IPS-20b (cell line): Measurements from ENCODE around the gene SYTL1.

Experiments
- H3K27ac ChIP-seq: one replicate; pipeline ENCODE4 v1.5.1; 2013; ENCODE audit warnings: low read length
- H3K27me3 ChIP-seq: 2 replicates; pipeline ENCODE4 v1.6.1; 2013; ENCODE audit warnings: mild to moderate bottlenecking, low read length, inconsistent platforms; ENCODE audit not compliant: insufficient read depth
- H3K36me3 ChIP-seq: 2 replicates; pipeline ENCODE4 v1.6.1; 2013; ENCODE audit warnings: low read depth, mild to moderate bottlenecking, inconsistent platforms, low read length, moderate library complexity; ENCODE audit not compliant: insufficient read depth
- H3K4me1 ChIP-seq: 2 replicates; pipeline ENCODE4 v1.6.1; 2013; ENCODE audit warnings: mild to moderate bottlenecking, control low read depth, inconsistent platforms, low read length, moderate library complexity; ENCODE audit not compliant: insufficient read depth
- H3K4me3 ChIP-seq: 2 replicates; pipeline ENCODE4 v1.5.1; 2013; ENCODE audit warnings: mild to moderate bottlenecking, low read length, inconsistent platforms
- H3K9ac ChIP-seq: 2 replicates; pipeline ENCODE4 v1.6.1; 2013; ENCODE audit warnings: low read depth, mild to moderate bottlenecking, inconsistent platforms, low read length, moderate library complexity
- H3K9me3 ChIP-seq: 2 replicates; pipeline ENCODE4 v1.6.1; 2013; ENCODE audit warnings: mild to moderate bottlenecking, low read depth, low read length, inconsistent platforms; ENCODE audit not compliant: insufficient read depth

The SYTL1 gene

DNA sequence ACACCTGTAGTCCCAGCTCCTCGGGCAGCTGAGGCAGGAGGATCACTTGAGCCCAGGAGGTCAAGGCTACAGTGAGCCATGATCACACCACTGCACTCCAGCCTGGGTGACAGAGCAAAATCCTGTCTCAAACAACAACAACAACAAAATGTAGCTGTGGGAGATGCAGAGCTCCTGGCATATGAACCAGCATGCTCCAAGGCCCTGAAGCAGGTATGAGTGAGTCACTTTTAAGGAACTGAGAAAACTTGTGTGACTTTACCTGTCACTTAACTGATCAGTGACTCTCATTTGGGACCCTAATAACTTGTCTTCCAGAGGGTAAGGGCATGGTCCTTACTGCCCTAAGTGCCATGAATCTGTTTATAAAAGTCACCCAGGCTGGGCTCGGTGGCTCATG lies 39.2 kb upstream of the SYTL1 start:
- Histone ChIP-seq H3K4me1 (peaks cover 23% of the 10 kb centered on the region), H3K9ac (no peak overlapping the region), H3K36me3 (no peaks in the 10 kb centered on the region)

DNA sequence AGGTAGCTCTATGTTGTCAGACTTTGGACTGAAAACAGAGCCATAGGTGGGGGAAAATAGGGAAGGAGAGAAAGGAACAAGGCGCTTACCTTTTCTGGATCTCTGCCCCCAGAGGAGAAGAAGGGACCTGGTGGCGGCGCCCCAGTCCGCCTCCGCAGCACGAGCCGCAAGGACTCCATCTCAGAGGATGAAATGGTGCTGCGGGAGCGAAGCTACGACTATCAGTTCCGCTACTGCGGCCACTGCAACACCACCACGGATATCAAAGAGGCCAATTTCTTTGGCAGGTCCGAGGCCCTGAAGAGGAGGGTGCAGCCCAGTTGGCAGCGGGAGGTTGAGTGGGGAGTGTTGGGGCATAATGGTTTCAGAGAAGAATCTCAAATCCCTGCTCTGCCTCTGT lies 38.3 kb upstream of the SYTL1 start:
- H3K36me3 ChIP-seq = no peaks in the 10 kb centered on the region
- peaks cover 31% of the 10 kb centered on the region for H3K4me1 ChIP-seq
- no peaks in the 10 kb centered on the region for H3K9me3 ChIP-seq
- no peaks in the 10 kb centered on the region for H3K27me3 ChIP-seq
- no peak overlapping the region for H3K4me3 ChIP-seq
- no peak overlapping the region for H3K9ac ChIP-seq
- H3K27ac ChIP-seq = no peak overlapping the region

More for the DNA sequence above, 39.2 kb upstream of the SYTL1 start:
- H3K27ac ChIP-seq = no peak overlapping the region
- no peaks in the 10 kb centered on the region for H3K9me3 ChIP-seq
- H3K27me3 ChIP-seq = no peaks in the 10 kb centered on the region
- no peak overlapping the region for H3K4me3 ChIP-seq

DNA sequence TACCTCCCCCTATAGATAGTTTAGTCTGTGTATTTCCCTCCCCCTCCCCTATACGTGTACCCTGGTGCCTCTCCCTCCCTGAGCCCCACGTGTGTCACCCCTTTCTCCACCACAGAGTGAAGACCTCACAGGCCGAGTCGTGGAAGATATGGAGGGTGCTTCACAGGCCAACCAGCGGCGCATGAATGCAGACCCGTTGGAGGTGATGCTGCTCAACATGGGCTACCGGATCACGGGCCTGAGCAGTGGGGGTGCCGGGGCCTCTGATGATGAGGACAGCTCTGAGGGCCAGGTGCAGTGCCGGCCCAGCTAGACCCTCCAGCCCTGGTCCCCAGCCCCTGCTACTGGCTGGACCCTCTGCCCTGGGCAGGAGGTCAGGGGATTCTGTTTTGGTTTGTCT lies 35.8 kb upstream of the SYTL1 start:
- Histone ChIP-seq H3K36me3 (no peaks in the 10 kb centered on the region), H3K4me3 (no peak overlapping the region), H3K4me1 (peaks cover 22% of the 10 kb centered on the region; the same call in 1 of the 2 replicates), H3K9me3 (no peaks in the 10 kb centered on the region), H3K27me3 (no peaks in the 10 kb centered on the region), H3K27ac (no peak overlapping the region), H3K9ac (no peak overlapping the region)

DNA sequence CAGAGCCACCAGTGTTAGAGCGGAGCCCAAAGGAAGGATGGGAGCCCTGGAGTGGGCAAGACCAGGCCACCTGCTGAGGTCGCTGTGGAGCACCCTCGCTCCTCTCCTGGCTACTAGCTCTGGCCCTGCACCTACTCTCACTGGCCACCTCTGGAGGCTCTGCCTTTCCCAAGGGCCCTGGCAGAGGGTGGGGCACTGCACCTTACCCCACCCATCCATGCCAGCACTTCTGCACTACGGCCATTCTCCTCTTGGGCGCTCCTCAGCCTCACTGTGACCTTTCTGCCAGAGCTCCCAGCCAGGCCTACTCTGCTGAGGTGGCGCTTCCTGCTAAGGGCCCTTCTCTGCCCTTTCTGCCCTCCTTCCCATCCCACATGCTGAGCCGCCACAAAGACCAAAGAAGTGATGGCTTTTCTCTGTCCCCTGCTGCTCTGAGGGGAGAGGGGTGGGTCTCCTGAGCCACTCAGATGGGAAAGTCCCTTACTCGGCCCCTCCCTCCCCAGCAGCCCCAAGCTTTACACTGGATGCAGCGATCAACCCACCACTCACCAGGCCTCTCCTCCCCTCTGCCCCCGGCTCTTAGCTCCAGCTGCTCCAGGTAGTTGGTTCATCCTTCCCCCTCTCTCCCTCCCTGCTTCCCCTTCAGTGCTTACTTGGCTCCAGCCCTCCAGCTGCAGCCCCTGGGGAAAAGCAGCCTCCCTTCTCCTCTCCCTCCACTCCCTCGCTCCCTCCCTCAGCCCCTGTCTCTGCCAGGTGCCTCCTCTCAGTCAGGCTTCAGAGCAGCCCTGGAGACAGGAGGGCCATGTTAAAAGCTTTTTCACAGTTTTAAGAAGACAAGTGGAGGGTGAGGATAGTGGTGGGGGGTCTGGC lies 34.7 kb upstream of the SYTL1 start:
- Histone ChIP-seq H3K36me3 (no peaks in the 10 kb centered on the region), H3K4me1 (peaks cover 18% of the 10 kb centered on the region; the same call in 1 of the 2 replicates), H3K4me3 (peak overlapping the region; percentile 10; the same call in 1 of the 2 replicates), H3K27ac (peak overlapping the region; percentile 59), H3K9ac (peak overlapping the region; percentile 54; the same call in 1 of the 2 replicates), H3K9me3 (no peaks in the 10 kb centered on the region), H3K27me3 (no peaks in the 10 kb centered on the region)

DNA sequence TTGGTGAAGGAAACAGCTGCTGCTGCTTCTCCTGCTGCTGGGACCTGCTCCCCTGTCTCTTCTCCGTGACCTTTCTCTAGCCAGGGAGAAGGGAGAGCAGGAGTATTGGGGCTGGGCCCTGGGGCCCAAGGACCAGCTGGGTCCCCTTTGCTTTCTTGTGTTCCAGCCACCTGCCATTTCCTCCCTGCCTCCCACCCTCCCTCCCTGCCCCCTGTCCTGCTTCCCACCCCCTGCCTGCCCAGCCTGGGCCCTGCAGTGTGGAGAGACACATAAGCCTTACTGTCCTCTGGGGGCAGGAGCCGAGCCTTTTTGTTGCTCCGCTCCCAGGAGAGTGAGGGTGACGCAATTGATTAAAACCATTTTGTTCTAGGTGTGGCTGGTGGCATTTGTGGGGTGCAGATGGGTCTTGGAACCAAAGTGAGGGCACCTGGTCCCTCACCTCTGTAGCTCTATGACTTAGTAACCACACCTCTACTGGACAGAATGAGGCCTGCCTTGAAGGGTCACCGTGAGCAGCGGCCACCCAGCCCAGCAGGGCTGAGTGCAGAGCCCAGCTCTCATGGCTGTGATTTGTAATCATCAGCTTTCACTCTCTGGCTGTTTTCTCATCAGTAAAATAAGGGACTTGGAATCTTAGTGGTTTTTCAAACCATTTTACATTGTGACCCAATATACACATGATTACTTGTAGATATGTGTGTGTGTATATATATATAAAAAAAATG lies 33.8 kb upstream of the SYTL1 start:
- no peaks in the 10 kb centered on the region for H3K27me3 ChIP-seq
- peak overlapping the region; percentile 57; the same call in 1 of the 2 replicates for H3K9ac ChIP-seq
- peaks cover 18% of the 10 kb centered on the region; the same call in 1 of the 2 replicates for H3K4me1 ChIP-seq
- H3K9me3 ChIP-seq = no peaks in the 10 kb centered on the region
- H3K4me3 ChIP-seq = peak overlapping the region; percentile 10; the same call in 1 of the 2 replicates
- H3K36me3 ChIP-seq = no peaks in the 10 kb centered on the region
- peak overlapping the region; percentile 59 for H3K27ac ChIP-seq

DNA sequence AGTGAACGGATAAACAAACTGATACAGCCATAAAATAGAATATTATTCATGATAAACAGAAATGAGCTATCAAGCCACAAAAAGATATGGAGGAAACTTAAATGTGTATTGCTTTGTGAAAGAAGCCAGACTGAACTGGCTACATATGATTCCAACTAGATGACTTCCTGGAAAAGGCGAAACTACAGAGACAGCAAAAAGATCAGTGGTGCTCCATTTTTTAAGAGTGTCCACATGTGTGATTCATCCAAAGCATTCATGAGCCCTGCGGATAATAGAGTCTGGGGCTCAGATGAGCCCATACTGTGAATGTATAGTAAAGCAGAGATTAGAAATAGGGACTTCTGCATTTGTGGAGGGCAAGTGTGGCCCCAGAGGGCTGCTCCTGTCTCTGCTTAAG lies 27.7 kb upstream of the SYTL1 start:
- Histone ChIP-seq H3K4me1 (no peaks in the 10 kb centered on the region), H3K27ac (no peak overlapping the region), H3K9ac (no peak overlapping the region), H3K9me3 (no peaks in the 10 kb centered on the region), H3K27me3 (no peaks in the 10 kb centered on the region; the same call in 1 of the 2 replicates), H3K4me3 (no peak overlapping the region), H3K36me3 (no peaks in the 10 kb centered on the region)

DNA sequence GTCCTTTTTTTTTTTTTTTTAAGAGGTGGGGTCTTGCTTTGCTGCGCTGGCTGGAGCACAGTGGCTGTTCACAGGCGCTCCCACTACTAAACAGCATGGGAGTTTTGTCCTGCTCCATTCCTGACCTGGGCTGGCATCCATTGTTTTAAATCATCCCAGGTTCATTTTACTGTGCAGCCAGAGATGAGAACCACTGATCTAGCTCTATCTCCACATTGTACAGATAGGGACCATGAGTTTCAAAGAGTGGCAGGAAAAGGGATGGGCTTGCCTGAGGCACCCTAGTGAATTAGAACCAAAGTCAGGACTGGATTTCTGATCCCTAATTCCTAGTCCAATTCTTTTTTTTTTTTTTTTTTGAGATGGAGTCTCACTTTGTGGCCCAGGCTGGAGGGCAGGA lies 27.1 kb upstream of the SYTL1 start:
- no peak overlapping the region for H3K27ac ChIP-seq

DNA sequence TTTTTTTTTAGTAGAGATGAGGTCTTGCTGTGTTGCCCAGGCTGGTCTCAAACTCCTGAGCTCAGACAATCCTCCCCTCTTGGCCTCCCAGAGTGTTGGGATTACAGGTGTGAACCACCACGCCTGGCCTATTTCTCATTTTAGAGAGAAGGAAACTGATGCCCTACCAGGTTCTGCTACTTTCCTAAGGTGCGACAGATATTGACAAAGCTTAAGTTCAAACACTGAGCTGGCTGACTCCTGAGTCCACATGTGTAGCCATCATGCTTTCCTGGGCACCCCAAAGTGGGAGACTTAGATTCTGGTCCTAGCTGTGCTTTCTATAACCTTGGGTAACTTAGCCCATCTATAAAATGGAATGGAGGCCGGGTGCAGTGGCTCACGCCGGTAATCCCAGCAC lies 25.0 kb upstream of the SYTL1 start:
- H3K9me3 ChIP-seq = no peaks in the 10 kb centered on the region
- no peak overlapping the region for H3K4me3 ChIP-seq
- H3K27ac ChIP-seq = no peak overlapping the region
- H3K9ac ChIP-seq = no peak overlapping the region
- H3K27me3 ChIP-seq = peaks cover 5% of the 10 kb centered on the region; the same call in 1 of the 2 replicates
- H3K36me3 ChIP-seq = no peaks in the 10 kb centered on the region
- H3K4me1 ChIP-seq = no peaks in the 10 kb centered on the region

More for the DNA sequence above, 27.1 kb upstream of the SYTL1 start:
- H3K9ac ChIP-seq = no peak overlapping the region
- H3K9me3 ChIP-seq = no peaks in the 10 kb centered on the region
- H3K27me3 ChIP-seq = peaks cover 5% of the 10 kb centered on the region; the same call in 1 of the 2 replicates
- no peaks in the 10 kb centered on the region for H3K4me1 ChIP-seq
- no peak overlapping the region for H3K4me3 ChIP-seq
- no peaks in the 10 kb centered on the region for H3K36me3 ChIP-seq

DNA sequence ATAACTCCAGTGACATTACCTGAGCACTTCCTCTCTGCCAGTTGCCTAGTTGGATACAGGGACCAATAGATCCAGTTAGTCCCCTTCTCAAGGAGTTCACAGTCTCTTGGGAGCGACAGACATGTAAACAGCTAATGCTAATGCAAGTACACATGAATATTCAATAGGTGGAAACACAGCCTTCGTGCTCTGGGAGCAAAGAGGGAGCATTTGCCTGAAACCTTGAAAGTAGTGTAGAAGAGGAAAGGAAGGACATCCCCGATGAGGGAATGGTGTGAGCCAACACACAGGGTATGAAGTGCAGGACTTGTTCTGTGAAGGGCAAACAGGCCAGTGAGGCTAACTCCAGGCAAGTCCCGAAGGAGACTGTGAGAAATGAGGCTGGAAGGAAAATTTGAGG lies 23.7 kb upstream of the SYTL1 start:
- no peaks in the 10 kb centered on the region for H3K9me3 ChIP-seq

DNA sequence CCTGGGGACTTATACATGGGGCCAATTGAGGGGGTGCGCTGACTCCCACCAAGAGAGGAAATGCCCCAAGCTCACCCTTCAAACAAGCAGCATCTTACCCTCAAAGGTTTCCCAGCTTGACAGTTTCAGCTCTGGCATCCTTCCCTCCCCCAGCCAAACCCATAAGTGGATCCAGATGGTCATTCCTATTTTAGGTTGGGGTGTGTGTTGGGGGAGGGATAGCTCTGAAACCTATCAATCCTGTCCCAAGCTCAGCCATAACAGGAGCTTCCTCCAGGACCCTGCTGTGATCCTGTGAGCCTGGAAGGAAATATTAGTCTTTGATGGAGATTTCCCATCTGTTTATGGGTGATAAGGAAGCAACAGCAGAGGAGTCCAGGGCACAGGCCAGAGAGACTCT lies 23.2 kb upstream of the SYTL1 start:
- Histone ChIP-seq H3K36me3 (no peaks in the 10 kb centered on the region), H3K4me3 (no peak overlapping the region), H3K9ac (no peak overlapping the region), H3K27ac (no peak overlapping the region), H3K4me1 (peaks cover 4% of the 10 kb centered on the region; the same call in 1 of the 2 replicates), H3K27me3 (peaks cover 5% of the 10 kb centered on the region; the same call in 1 of the 2 replicates), H3K9me3 (no peaks in the 10 kb centered on the region)

More for the DNA sequence above, 23.7 kb upstream of the SYTL1 start:
- no peak overlapping the region for H3K9ac ChIP-seq
- peaks cover 3% of the 10 kb centered on the region; the same call in 1 of the 2 replicates for H3K4me1 ChIP-seq
- no peak overlapping the region for H3K27ac ChIP-seq
- H3K27me3 ChIP-seq = peaks cover 5% of the 10 kb centered on the region; the same call in 1 of the 2 replicates
- H3K4me3 ChIP-seq = no peak overlapping the region
- no peaks in the 10 kb centered on the region for H3K36me3 ChIP-seq

DNA sequence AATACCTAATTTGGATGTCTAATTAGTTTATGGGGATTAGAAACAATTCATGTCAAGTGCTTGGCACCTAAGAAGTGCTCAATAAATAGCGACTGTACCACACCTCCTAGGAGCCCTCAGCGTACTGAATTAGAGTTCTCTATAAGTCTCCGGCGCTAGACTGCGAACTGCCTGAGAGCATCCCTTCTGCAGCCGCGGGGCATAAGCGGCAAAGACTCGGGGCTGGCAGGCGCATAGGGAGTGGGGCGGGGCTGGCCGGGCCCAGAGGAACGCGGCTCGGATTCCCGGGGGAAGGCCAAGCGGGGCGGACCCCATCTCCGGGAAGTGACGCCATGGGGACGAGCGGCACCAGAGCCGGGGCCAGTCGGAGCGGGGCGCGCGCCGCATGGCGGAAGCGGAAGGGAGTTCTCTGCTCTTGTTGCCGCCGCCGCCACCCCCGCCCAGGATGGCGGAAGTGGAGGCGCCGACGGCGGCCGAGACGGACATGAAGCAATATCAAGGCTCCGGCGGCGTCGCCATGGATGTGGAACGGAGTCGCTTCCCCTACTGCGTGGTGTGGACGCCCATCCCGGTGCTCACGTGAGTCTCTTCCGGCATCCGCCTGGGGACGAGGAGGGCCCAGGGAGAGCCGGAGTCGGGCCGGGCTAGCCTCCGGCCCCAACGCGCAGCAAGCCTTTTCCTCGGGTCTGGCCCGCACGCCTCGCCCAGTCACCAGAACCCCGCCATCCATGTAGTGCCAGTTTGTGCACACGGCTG lies 19.8 kb upstream of the SYTL1 start, which contains the start of gene TMEM222:
Gene TMEM222 (plus strand): TSS at position 351 of the 756 bp plus-strand sequence. CDS start 35 bp downstream, at position 386.
- H3K4me3 ChIP-seq = peak within 1 kb of the TSS; percentile 96
- peaks cover 4% of the 10 kb centered on the region; the same call in 1 of the 2 replicates for H3K4me1 ChIP-seq
- peak within 1 kb of the TSS; percentile 68 for H3K27ac ChIP-seq
- no peaks in the 10 kb centered on the region for H3K9me3 ChIP-seq
- peak within 1 kb of the TSS; percentile 99 for H3K9ac ChIP-seq
- H3K36me3 ChIP-seq = peaks cover 26% of the 10 kb centered on the region; the same call in 1 of the 2 replicates
- peaks cover 5% of the 10 kb centered on the region; the same call in 1 of the 2 replicates for H3K27me3 ChIP-seq
